Activated CD8-positive, alpha-beta T cell treated with anti-CD3 and anti-CD28 coated beads for 36 hours (primary cell): ENCODE data around the gene TIAM2. TPM values are rescaled to one million over a fixed set of nuclear protein-coding genes. Genes with fewer than 3 reads are reported as not detected.

Experiments
- ATAC-seq: fragments of 200-7000 bp; cut with Tn5 transposase; one replicate; pipeline ENCODE4 v1.10.0; 2021; ENCODE audit warnings: mild to moderate bottlenecking, moderate library complexity
- CTCF ChIA-PET: fragments of 350-600 bp; sonication (Branson Sonifier 250); formaldehyde crosslinking; loops from one replicate; lab custom pipeline; 2021; ENCODE audit warnings: antibody characterized with exemption; lab: Charles Lee
- POLR2A ChIA-PET: fragments of 350-600 bp; sonication (Branson Sonifier 250); formaldehyde crosslinking; loops from one replicate; lab custom pipeline; 2021; ENCODE audit warnings: antibody characterized with exemption; lab: Charles Lee
- DNase-seq: peaks from one replicate; pipeline ENCODE4 v3.0.0-alpha.2; 2020
- H3K27ac Mint-ChIP-seq: one replicate; pipeline ENCODE4 v1.8.0; 2021; ENCODE audit warnings: mild to moderate bottlenecking, mixed read lengths
- H3K27me3 Mint-ChIP-seq: one replicate; pipeline ENCODE4 v1.8.0; 2021; ENCODE audit warnings: mixed read lengths
- H3K36me3 Mint-ChIP-seq: one replicate; pipeline ENCODE4 v1.8.0; 2021; ENCODE audit warnings: low read depth, mixed read lengths
- H3K4me1 Mint-ChIP-seq: one replicate; pipeline ENCODE4 v1.8.0; 2021; ENCODE audit warnings: low read depth, mixed read lengths
- H3K4me3 Mint-ChIP-seq: one replicate; pipeline ENCODE4 v1.8.0; 2021; ENCODE audit warnings: mild to moderate bottlenecking, moderate library complexity, mixed read lengths
- H3K9me3 Mint-ChIP-seq: one replicate; pipeline ENCODE4 v1.8.0; 2021; ENCODE audit warnings: mixed read lengths
- CTCF ChIP-seq: fragments of 200-600 bp; IDR thresholded peaks from one replicate; pipeline ENCODE4 v1.8.0; 2022; ENCODE audit warnings: antibody characterized with exemption, mild to moderate bottlenecking
- intact Hi-C: fragments of 100-400 bp; cut with micrococcal nuclease; formaldehyde crosslinking; loops from one replicate; pipeline ENCODE4 v1.10.0; 2022
- total RNA-seq, 2 experiments: library from RNA; stranded (reverse); gene quantifications; one replicate each; pipeline ENCODE4 v1.2.3, GENCODE V29; 2021

TIAM2 gene
- total RNA-seq, 2 experiments from 2014 or later, result 5.6 to 7.1 TPM

- Mint-ChIP-seq H3K27ac (no peak overlapping the region), H3K9me3 (peaks cover 7% of the 10 kb centered on the region), H3K36me3 (peaks cover 4% of the 10 kb centered on the region), H3K4me1 (no peaks in the 10 kb centered on the region), H3K4me3 (no peak overlapping the region), H3K27me3 (peaks cover 4% of the 10 kb centered on the region)
- CTCF ChIA-PET, result interaction anchor here (0.8 to 1.7 kb wide), 2 partner anchors 15 to 306 kb away, joined by 3 to 4 read pairs; no protein-coding TSS in a partner anchor
- no peak for TF ChIP-seq CTCF
- ATAC-seq (no peak), DNase-seq (no peak)
- POLR2A ChIA-PET, result no interaction called here
- intact Hi-C loops, result no loop called here
Observed at GRCh38 chr6:155234167-155234566, 239.1 kb downstream of the TIAM2 start.

GRCh38 chr6:155234687-155235086 is 239.6 kb downstream of the TIAM2 start:
- no peaks in the 10 kb centered on the region for H3K4me1 Mint-ChIP-seq
- TF ChIP-seq CTCF, result no peak
- H3K36me3 Mint-ChIP-seq, result peaks cover 4% of the 10 kb centered on the region
- H3K27ac Mint-ChIP-seq, result no peak overlapping the region
- POLR2A ChIA-PET, result no interaction called here
- peaks cover 4% of the 10 kb centered on the region for H3K27me3 Mint-ChIP-seq
- H3K4me3 Mint-ChIP-seq, result no peak overlapping the region
- H3K9me3 Mint-ChIP-seq, result peaks cover 7% of the 10 kb centered on the region
- no peak for ATAC-seq
- intact Hi-C loops, result no loop called here
- no peak for DNase-seq
- CTCF ChIA-PET, result no interaction called here

GRCh38 chr6:155235087-155235486 is 240.0 kb downstream of the TIAM2 start:
- intact Hi-C loops, result no loop called here
- Mint-ChIP-seq H3K9me3 (peaks cover 5% of the 10 kb centered on the region), H3K27ac (no peak overlapping the region), H3K4me1 (no peaks in the 10 kb centered on the region), H3K4me3 (no peak overlapping the region), H3K27me3 (peaks cover 4% of the 10 kb centered on the region), H3K36me3 (peaks cover 4% of the 10 kb centered on the region)
- no peak for ATAC-seq
- no peak for DNase-seq
- ChIA-PET POLR2A (no interaction called here), CTCF (no interaction called here)
- TF ChIP-seq CTCF, result no peak

GRCh38 chr6:155237613-155238012 is 242.5 kb downstream of the TIAM2 start:
- DNase-seq (no peak), ATAC-seq (no peak)
- intact Hi-C loops, result no loop called here
- H3K27me3 Mint-ChIP-seq, result peaks cover 4% of the 10 kb centered on the region
- no peaks in the 10 kb centered on the region for H3K4me1 Mint-ChIP-seq
- H3K4me3 Mint-ChIP-seq, result no peak overlapping the region
- CTCF ChIA-PET, result no interaction called here
- peaks cover 4% of the 10 kb centered on the region for H3K36me3 Mint-ChIP-seq
- no peak for TF ChIP-seq CTCF
- H3K27ac Mint-ChIP-seq, result no peak overlapping the region
- POLR2A ChIA-PET, result interaction anchor here (0.9 kb wide), 1 partner anchor 25 kb away, joined by 3 read pairs; no protein-coding TSS in a partner anchor
- peaks cover 2% of the 10 kb centered on the region for H3K9me3 Mint-ChIP-seq

- no peak for DNase-seq
- TF ChIP-seq CTCF, result no peak
- ChIA-PET CTCF (interaction anchor here (0.9 to 1.8 kb wide), 3 partner anchors 14 to 313 kb away, joined by 3 to 4 read pairs (median 3); no protein-coding TSS in a partner anchor), POLR2A (interaction anchor here (0.8 to 1.2 kb wide), 2 partner anchors 16 to 20 kb away, joined by 3 to 4 read pairs; no protein-coding TSS in a partner anchor)
- Mint-ChIP-seq H3K4me3 (no peak overlapping the region), H3K27me3 (peaks cover 4% of the 10 kb centered on the region), H3K9me3 (peaks cover 2% of the 10 kb centered on the region), H3K4me1 (no peaks in the 10 kb centered on the region), H3K36me3 (peaks cover 4% of the 10 kb centered on the region), H3K27ac (no peak overlapping the region)
- ATAC-seq, result no peak
- intact Hi-C loops, result no loop called here
Observed at GRCh38 chr6:155240905-155241600, 245.9 kb downstream of the TIAM2 start.
